ENCODE data around the gene KRTAP4-7. TPM values are rescaled to one million over a fixed set of nuclear protein-coding genes. Genes with fewer than 3 reads are reported as not detected.
"Not testable (repeated sequence)": the region's sequence is repeated elsewhere in the genome, so short reads cannot be mapped to it uniquely, and the experiment has no call there.

Gene KRTAP4-7
- total RNA-seq, 1 experiment from 2014 or later, result not detected

DNA sequence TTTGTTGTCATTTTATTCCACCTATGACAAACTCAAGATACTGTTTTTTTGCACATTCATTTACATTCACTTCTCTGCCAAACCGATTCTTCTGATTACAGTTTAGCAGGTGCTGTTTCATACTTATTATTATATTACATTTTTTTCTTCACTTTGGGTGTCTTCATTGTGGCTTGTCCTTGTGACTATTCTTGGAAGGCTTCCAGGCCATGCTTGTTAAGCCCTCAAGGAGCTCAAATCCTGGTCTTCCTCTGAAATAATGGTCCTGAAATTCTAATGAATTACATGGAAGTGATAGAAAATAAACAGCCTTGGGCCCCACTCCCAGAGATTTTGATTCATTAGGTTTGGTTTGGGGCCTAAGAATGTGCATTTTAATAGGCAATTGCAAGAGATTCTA is 19.6 kb upstream of the KRTAP4-7 start:
- H3K79me2 ChIP-seq (ENCODE audit: insufficient read depth, low read length), result no peaks in the 10 kb centered on the region
- H3K18ac ChIP-seq (ENCODE audit: insufficient read length, low read depth, low read length), result no peak overlapping the region
- no peak overlapping the region for H3T11ph ChIP-seq (ENCODE audit: low read length)
- TF ChIP-seq, protein P1, sequence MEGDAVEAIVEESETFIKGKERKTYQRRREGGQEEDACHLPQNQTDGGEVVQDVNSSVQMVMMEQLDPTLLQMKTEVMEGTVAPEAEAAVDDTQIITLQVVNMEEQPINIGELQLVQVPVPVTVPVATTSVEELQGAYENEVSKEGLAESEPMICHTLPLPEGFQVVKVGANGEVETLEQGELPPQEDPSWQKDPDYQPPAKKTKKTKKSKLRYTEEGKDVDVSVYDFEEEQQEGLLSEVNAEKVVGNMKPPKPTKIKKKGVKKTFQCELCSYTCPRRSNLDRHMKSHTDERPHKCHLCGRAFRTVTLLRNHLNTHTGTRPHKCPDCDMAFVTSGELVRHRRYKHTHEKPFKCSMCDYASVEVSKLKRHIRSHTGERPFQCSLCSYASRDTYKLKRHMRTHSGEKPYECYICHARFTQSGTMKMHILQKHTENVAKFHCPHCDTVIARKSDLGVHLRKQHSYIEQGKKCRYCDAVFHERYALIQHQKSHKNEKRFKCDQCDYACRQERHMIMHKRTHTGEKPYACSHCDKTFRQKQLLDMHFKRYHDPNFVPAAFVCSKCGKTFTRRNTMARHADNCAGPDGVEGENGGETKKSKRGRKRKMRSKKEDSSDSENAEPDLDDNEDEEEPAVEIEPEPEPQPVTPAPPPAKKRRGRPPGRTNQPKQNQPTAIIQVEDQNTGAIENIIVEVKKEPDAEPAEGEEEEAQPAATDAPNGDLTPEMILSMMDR (conservative IDR thresholded peaks at IDR 0.05), result no peak
- H2BK20ac ChIP-seq (ENCODE audit: low read depth, low read length, poor library complexity, severe bottlenecking), result no peak overlapping the region
- no peaks in the 10 kb centered on the region for H3K9me3 ChIP-seq (ENCODE audit: control insufficient read depth, low read depth, low read length)
- no peak overlapping the region for H3K4me3 Mint-ChIP-seq
- H4K8ac ChIP-seq (replicated peaks; ENCODE audit: insufficient read length, low read depth, low read length), result no peak overlapping the region
- H3K23me2 ChIP-seq (ENCODE audit: insufficient read length, low read depth, low read length, poor library complexity, severe bottlenecking), result no peaks in the 10 kb centered on the region
- no peaks in the 10 kb centered on the region for H3K9me3 Mint-ChIP-seq
- no peak overlapping the region for H4K91ac ChIP-seq (ENCODE audit: insufficient read length, low read depth, low read length)
- H2BK120ac ChIP-seq (ENCODE audit: low read depth, low read length, poor library complexity, severe bottlenecking), result no peak overlapping the region
- no peak overlapping the region for H3K27ac ChIP-seq (ENCODE audit: insufficient read length, low read depth, low read length)
- no peak overlapping the region for H2BK12ac ChIP-seq (ENCODE audit: insufficient read length, low read depth, low read length)
- no peaks in the 10 kb centered on the region for H3K27me3 Mint-ChIP-seq (ENCODE audit: low read depth)
- no peak overlapping the region for H3K4ac ChIP-seq (ENCODE audit: low read depth, low read length)
- no peak overlapping the region for H2BK5ac ChIP-seq (ENCODE audit: insufficient read length, low read length)
- H3K27ac Mint-ChIP-seq, result no peak overlapping the region
- no peak overlapping the region for H3K23ac ChIP-seq (ENCODE audit: insufficient read length, low read depth, low read length)
- no peak for DNase-seq
- no peak overlapping the region for H3K4me2 ChIP-seq (ENCODE audit: insufficient read depth, insufficient read length, low read length)
- no peak overlapping the region for H3K56ac ChIP-seq (ENCODE audit: insufficient read length, low read depth, low read length)
- H4K5ac ChIP-seq (ENCODE audit: insufficient read length, low read depth, low read length), result no peak overlapping the region
- WGBS (ENCODE audit: extremely low coverage, insufficient read length, low lambda C conversion rate), result no CpG with 5 or more reads among the region's 1 CpG
- H2AK5ac ChIP-seq (ENCODE audit: insufficient read length, low read length), result no peak overlapping the region
- no peak overlapping the region for H3K9ac ChIP-seq (ENCODE audit: extremely low read depth, insufficient read length, low read length)
- no peak overlapping the region for H3K14ac ChIP-seq (ENCODE audit: insufficient read depth, low read length)
- no peaks in the 10 kb centered on the region for H4K20me1 ChIP-seq (ENCODE audit: control insufficient read depth, insufficient read depth, insufficient read length)
- H3K4me1 Mint-ChIP-seq, result peaks cover 2 to 11% of the 10 kb centered on the region in 2 experiments
- no peaks in the 10 kb centered on the region for H3K4me1 ChIP-seq (ENCODE audit: insufficient read depth, low read length)
- no peaks in the 10 kb centered on the region for H3K27me3 ChIP-seq (ENCODE audit: insufficient read depth, low read length)
- no peak overlapping the region for H2AFZ ChIP-seq (ENCODE audit: low read length)
- H3K79me1 ChIP-seq (ENCODE audit: insufficient read depth, low read depth, low read length, poor library complexity, severe bottlenecking), result no peaks in the 10 kb centered on the region
- H2BK15ac ChIP-seq (ENCODE audit: low read depth, low read length), result no peak overlapping the region
- no peaks in the 10 kb centered on the region for H3K36me3 Mint-ChIP-seq (ENCODE audit: insufficient read depth in 1 of 3, low read depth in 3 of 3)

GRCh38 chr17:41065016-41065689 is 18.8 kb upstream of the KRTAP4-7 start:
- H3T11ph ChIP-seq (ENCODE audit: low read length); H2AK5ac ChIP-seq (ENCODE audit: insufficient read length, low read length); H4K20me1 ChIP-seq (ENCODE audit: control insufficient read depth, insufficient read depth, insufficient read length); H3K4me2 ChIP-seq (ENCODE audit: insufficient read depth, insufficient read length, low read length); H3K14ac ChIP-seq (ENCODE audit: insufficient read depth, low read length); H4K91ac ChIP-seq (ENCODE audit: insufficient read length, low read depth, low read length); H2BK5ac ChIP-seq (ENCODE audit: insufficient read length, low read length); H3K56ac ChIP-seq (ENCODE audit: insufficient read length, low read depth, low read length); H3K4me1 ChIP-seq (ENCODE audit: insufficient read depth, low read length); H3K9me3 ChIP-seq (ENCODE audit: control insufficient read depth, low read depth, low read length); DNase-seq; H3K18ac ChIP-seq (ENCODE audit: insufficient read length, low read depth, low read length); H3K23me2 ChIP-seq (ENCODE audit: insufficient read length, low read depth, low read length, poor library complexity, severe bottlenecking); H3K27me3 Mint-ChIP-seq (ENCODE audit: low read depth); H3K4me1 Mint-ChIP-seq; H3K79me1 ChIP-seq (ENCODE audit: insufficient read depth, low read depth, low read length, poor library complexity, severe bottlenecking); H4K5ac ChIP-seq (ENCODE audit: insufficient read length, low read depth, low read length); H2AFZ ChIP-seq (ENCODE audit: low read length); H3K4me3 Mint-ChIP-seq; H3K23ac ChIP-seq (ENCODE audit: insufficient read length, low read depth, low read length); H3K9me3 Mint-ChIP-seq; H3K27ac ChIP-seq (ENCODE audit: insufficient read length, low read depth, low read length); H2BK12ac ChIP-seq (ENCODE audit: insufficient read length, low read depth, low read length); H4K8ac ChIP-seq (replicated peaks; ENCODE audit: insufficient read length, low read depth, low read length); H3K4ac ChIP-seq (ENCODE audit: low read depth, low read length); H3K9ac ChIP-seq (ENCODE audit: extremely low read depth, insufficient read length, low read length); H3K27me3 ChIP-seq (ENCODE audit: insufficient read depth, low read length); H3K79me2 ChIP-seq (ENCODE audit: insufficient read depth, low read length); H3K36me3 Mint-ChIP-seq (ENCODE audit: insufficient read depth in 1 of 3, low read depth in 3 of 3); H2BK15ac ChIP-seq (ENCODE audit: low read depth, low read length); H2BK120ac ChIP-seq (ENCODE audit: low read depth, low read length, poor library complexity, severe bottlenecking); H3K27ac Mint-ChIP-seq; H2BK20ac ChIP-seq (ENCODE audit: low read depth, low read length, poor library complexity, severe bottlenecking): not testable (repeated sequence)
- no CpG with 5 or more reads among the region's 16 CpGs for WGBS (ENCODE audit: extremely low coverage, insufficient read length, low lambda C conversion rate)
